Bone marrow (tissue), 2 donors: ENCODE data around the gene OR52B6.
"Not testable (repeated sequence)": the region's sequence is repeated elsewhere in the genome, so short reads cannot be mapped to it uniquely, and the experiment has no call there.

ENCODE experiments used
- DNase-seq, 2 donors: peaks; one replicate each; lab custom pipeline; 2025; lab: John Stamatoyannopoulos, UW

OR52B6 gene, protein sequence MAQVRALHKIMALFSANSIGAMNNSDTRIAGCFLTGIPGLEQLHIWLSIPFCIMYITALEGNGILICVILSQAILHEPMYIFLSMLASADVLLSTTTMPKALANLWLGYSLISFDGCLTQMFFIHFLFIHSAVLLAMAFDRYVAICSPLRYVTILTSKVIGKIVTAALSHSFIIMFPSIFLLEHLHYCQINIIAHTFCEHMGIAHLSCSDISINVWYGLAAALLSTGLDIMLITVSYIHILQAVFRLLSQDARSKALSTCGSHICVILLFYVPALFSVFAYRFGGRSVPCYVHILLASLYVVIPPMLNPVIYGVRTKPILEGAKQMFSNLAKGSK

DNA sequence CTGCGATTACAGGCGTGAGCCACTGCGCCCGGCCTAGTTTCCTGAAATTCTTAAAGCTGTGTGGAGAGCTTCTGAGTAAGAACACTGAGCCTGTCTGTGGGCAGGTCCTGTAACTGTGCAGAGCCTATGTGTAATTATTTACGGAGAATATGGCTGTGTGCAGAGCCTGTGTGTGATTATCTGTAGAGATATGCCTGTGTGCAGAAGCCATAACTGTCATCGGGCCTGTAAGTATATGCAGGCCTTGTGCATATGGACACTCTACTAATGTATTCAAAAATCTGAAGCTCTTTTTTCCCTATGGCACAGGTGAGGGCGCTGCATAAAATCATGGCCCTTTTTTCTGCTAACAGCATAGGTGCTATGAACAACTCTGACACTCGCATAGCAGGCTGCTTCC lies at the start of gene OR52B6:
Gene OR52B6 (plus strand): TSS at position 301 of the 400 bp plus-strand sequence. CDS start 0 bp downstream, at position 301.
- DNase-seq: no peak

- no peak for DNase-seq
These were observed 49.4 kb upstream of the OR52B6 start for GRCh38 chr11:5531053-5531831.

DNA sequence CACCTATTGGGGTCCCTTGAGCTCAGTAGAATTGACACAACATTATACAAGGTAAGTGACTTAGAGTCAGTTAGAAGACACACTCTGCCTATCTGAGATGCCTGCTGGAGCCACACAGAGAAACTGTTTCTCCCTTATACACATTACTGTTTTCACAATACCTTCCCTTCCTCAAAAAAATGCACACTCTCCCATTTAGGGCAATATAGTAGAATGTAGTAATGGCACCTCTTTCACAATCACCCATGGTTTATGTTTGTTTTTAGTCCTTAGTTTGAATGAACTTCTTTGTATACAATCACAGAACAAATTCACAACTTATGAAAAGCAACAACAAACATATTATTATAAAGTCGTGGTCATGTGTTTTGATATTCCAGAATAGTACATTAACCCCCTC lies 46.6 kb upstream of the OR52B6 start:
- no peak for DNase-seq

GRCh38 chr11:5536482-5536881 lies 44.2 kb upstream of the OR52B6 start:
- no peak for DNase-seq

- no peak for DNase-seq
These were observed 39.2 kb upstream of the OR52B6 start for GRCh38 chr11:5541427-5541826.

GRCh38 chr11:5546457-5546856 lies 34.2 kb upstream of the OR52B6 start:
- no peak for DNase-seq

DNA sequence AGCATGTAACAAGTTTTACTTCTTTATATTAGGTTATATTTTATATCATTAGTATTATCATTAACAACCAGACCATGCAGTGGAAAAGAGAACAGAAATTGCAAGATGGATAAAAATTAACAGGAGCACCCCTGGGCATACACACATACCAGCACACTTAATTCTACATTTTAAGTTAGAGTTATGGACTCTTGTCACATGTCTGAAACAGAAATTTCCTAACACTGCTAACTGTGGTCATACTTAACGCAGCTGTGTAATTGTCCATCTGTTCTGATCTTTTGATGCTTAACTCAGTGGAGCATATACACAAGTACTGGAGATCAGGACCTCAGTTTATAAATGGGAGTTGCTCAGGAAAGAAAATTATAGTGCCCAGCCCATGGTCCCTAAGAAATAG lies 32.7 kb upstream of the OR52B6 start:
- no peak for DNase-seq

DNA sequence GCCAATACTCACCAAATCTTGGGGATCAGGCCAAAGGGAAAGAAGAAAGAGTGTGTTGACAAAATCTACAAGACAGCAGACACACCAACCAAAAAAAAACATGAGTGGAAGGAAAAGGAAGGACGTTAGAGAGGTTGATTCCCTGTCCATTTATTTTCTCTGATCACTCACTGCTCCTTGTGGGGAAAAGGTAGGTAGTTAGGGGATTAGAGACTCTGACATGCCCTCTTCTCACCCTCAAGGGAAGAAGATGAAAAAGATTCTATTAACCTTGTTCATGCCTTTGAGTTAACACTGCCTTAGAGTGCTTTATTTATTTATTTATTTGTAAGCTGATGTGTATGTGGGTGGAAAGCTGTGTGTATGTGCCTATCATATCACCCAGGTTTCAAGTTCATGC lies 32.2 kb upstream of the OR52B6 start, which contains the start of gene OR52H1:
Gene OR52H1 (minus strand): TSS at position 101 of the 400 bp plus-strand sequence. CDS start 3,035 bp downstream, outside the sequence.
- no peak for DNase-seq

GRCh38 chr11:5550440-5551095 lies 30.1 kb upstream of the OR52B6 start:
- DNase-seq: no peak

DNA sequence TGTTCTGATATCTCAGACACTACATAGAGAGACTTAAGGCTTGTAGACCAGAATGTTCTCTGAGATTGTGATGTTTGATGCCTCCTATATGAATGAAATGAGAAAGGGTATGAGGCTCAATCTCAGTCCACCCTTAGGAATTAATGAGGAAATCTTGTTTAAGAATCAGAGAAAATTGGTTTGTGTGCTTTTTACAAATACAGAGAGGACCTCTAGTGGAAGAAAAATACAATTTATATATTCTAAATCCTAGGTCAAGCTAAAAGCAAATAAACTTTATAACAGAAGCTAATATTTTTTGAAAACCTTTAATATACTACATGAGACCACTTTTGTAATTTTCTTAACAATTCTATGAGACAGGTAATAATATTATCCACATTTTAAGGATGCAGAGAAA lies 27.3 kb upstream of the OR52B6 start:
- no peak for DNase-seq

DNA sequence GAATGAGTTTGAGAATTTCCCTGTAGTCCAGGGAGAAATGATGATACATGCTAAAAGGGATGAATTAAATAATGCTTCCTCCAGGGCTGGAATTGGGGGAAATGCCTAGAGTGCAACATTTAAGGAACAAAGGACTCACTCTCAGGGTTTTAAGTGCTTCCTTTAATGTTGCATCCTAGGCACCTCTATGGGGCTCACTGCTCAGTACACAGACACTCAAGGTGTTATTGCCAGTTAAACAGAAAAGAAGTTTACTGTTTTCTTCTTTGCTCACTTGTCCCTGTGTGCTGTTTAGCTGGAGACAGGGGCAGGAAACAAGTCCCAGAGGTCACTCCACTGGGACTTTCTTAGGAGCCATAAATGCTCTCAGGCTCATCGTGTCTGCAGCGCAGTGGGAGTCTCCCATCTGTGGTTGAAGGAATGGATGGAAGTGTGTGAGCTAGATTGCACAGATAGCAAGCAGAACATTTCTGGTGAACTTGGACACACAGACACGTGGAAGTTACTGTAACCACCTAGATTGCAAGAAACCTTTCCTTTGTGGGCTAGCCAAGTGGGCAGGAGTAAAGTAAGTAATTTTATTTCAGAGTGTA lies 24.0 kb upstream of the OR52B6 start:
- no peak for DNase-seq

DNA sequence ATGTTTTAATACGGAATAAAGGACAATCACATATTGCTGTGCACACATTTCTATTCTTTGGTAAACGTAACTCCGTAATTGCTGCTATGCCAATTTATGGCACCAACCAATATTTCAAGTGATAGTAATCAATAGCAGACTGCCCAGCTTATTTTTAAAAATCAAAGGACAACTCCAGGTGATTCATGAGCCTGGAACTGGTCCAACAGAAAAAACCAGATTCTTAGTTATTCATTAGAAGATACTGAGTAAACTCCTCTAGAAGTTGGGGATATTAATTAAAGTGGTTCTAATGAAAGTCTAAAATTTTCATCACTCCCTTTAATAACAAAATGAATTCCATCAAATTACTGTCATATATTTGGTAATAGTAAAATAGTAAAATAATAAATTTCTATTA lies 22.9 kb upstream of the OR52B6 start:
- DNase-seq: no peak

DNA sequence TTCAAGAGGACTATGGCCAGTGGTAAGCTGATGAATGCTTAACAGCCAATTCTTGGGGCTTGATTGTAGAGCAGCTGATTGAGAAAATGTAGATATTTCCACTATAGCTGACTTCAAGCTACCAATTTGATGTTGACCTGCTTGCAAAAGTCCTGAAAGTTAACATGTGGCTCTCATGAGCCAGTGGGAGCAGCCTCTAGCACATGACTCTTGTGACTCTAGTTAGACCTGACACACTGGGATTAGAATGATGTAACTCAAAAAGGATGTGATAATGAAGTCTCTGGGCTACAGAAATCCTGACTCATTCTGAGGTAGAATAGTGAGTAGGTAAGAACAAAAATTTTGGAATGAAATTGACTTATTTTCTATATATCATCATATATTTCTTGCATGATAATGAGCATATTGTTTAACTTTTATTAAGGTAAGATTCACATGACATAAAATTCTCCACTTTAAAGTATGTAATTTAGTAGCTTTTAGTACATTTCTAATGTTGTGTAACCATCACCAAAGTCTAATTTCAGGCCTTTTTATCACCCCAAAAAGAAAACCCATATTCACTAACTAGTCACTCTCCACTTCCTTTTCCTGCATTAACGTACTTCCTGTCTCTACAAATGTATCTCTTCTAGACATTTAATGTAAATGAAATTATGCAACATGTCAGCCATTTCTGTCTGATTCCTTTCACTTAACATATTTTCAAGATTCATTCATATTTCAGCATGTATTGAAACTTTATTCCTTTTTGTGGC lies 16.2 kb upstream of the OR52B6 start:
- no peak for DNase-seq

GRCh38 chr11:5574654-5575053 lies 6.0 kb upstream of the OR52B6 start:
- DNase-seq: no peak

GRCh38 chr11:5575152-5575551 lies 5.5 kb upstream of the OR52B6 start:
- DNase-seq: no peak

DNA sequence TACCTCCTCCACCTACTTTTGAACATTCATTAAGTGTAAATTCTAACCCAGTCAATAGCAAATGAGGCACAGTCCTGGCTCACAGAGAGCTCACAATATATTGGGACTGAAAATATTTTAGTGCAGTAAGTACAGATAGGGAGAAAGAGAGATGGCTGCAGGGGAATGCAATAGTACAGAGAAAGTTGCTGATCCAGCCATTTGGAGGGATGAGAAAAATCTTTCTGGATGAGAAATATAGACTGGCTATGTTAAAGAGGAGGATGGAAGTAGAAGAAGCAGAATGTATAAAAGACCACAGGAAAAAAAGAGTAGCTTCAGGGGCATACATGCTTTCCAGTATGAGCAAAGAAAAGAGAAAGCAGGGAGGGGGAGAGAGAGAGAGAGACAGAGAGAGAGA lies 3.6 kb upstream of the OR52B6 start:
- no peak for DNase-seq

DNA sequence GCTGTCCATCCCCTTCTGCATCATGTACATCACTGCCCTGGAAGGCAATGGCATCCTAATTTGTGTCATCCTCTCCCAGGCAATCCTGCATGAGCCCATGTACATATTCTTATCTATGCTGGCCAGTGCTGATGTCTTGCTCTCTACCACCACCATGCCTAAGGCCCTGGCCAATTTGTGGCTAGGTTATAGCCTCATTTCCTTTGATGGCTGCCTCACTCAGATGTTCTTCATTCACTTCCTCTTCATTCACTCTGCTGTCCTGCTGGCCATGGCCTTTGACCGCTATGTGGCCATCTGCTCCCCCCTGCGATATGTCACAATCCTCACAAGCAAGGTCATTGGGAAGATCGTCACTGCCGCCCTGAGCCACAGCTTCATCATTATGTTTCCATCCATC lies 337 bp downstream of the OR52B6 start:
- DNase-seq: no peak

DNA sequence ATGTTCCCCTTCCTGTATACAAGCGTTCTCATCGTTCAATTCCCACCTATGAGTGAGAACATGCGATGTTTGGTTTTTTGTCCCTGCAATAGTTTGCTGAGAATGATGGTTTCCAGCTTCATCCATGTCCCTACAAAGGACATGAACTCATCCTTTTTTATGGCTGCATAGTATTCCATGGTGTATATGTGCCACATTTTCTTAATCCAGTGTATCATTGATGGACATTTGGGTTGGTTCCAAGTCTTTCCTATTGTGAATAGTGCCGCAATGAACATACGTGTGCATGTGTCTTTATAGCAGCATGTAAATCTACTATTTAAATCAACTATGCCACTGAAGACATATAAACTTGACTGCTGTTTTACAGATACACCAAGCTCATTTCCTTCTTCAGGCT lies 3.8 kb downstream of the OR52B6 start:
- not testable (repeated sequence) for DNase-seq

DNA sequence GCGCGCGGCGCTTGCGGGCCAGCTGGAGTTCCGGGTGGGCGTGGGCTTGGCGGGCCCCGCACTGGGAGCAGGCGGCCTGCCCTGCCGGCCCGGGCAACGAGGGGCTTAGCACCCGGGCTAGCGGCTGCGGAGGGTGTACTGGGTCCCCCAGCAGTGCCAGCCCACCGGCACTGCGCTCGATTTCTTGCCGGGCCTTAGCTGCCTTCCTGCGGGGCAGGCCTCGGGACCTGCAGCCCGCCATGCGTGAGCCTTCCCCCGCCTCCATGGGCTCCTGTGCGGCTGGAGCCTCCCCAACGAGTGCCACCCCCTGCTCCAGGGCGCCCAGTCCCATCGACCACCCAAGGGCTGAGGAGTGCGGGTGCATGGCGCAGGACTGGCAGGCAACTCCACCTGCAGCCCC lies 9.2 kb downstream of the OR52B6 start:
- not testable (repeated sequence) for DNase-seq

DNA sequence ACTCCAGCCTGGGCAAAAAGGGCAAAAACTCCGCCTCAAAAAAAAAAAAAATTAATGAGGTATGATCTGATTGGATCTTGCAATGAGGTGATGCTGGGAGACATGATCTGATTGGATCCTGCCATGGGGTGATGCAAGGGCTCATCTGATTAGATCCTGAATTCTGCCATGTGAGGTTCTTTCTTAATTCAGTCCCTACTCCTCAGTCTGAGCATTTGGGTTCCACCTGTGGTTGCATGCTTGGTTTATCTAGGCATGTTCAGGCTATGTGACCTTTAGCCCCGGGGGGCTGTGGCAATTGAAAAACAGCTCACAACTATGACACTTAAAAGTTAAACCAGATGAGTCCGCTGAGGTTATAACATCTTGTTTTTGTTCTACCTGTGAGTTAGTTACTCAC lies 10.9 kb downstream of the OR52B6 start:
- DNase-seq: no peak

DNA sequence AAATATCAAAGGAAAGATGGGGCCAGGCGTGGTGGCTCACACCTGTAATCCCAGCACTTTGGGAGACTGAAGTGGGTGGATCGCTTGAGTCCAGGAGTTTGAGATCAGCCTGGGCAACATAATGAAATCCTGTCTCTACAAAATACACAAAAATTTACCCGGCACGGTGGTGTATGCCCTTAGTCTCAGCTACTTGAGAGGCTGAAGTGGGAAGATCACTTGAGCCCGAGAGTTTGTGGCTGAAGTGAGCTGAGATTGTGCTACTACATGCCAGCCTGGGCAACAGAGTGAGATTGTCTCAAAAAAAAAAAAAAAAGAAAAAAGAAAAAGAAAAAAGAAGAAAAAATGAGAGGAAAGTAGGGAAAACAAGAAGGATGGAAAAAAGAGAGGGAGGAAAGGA lies 11.9 kb downstream of the OR52B6 start:
- no peak for DNase-seq

DNA sequence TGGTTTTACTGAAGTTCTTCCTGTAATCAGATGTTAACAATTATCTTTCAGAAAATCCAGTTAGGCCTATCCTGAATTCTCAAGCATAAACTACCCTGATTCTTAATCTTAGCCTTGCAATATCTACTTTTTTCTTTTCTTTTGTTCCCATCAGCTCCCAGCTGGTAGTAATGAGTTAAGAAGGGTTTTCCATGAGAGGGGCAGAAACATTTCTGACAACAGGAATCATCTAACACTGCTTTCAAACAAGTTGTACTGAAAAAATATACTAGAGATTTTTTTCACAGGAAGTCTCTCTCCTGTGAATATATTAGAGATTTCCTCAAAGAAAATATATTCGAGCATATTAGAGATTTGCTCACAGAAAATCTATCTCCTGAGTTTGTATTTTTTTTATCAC lies 12.5 kb downstream of the OR52B6 start:
- no peak for DNase-seq
